ENCODE measurements around the gene THADA.

The THADA gene

GRCh38 chr2:43219383-43220228 lies 376.2 kb downstream of the THADA start (continued):
- no peak for TF ChIP-seq ZNF350 (tag by site-specific recombination; IDR thresholded peaks at IDR 0.05)
- TF ChIP-seq ZNF211 (tag by site-specific recombination; IDR thresholded peaks at IDR 0.05; ENCODE audit: low read depth), result no peak
- peak; percentile 81 for TF ChIP-seq SP2 (tag by site-specific recombination; IDR thresholded peaks at IDR 0.05)
- TF ChIP-seq ZEB2 (tag by site-specific recombination; IDR thresholded peaks at IDR 0.05), result no peak; the same call in 1 of the 2 replicates
- no peak for TF ChIP-seq ZNF677 (tag by site-specific recombination; IDR thresholded peaks at IDR 0.05)
- no peak for TF ChIP-seq ZNF768 (tag by site-specific recombination; IDR thresholded peaks at IDR 0.05)
- TF ChIP-seq ZNF221 (tag by site-specific recombination; IDR thresholded peaks at IDR 0.05; ENCODE audit: borderline replicate concordance), result no peak
- no peak for TF ChIP-seq ZBTB7A (tag by site-specific recombination; IDR thresholded peaks at IDR 0.05; ENCODE audit: low read depth)
- peak; percentile 91 for TF ChIP-seq ZSCAN4 (tag by site-specific recombination; IDR thresholded peaks at IDR 0.05)
- no peak for TF ChIP-seq BCL6B (tag by site-specific recombination; IDR thresholded peaks at IDR 0.05)
- no peak for TF ChIP-seq TRIM28 (IDR thresholded peaks at IDR 0.05; ENCODE audit: borderline replicate concordance, low read length)
- TF ChIP-seq ZFP41 (tag by site-specific recombination; IDR thresholded peaks at IDR 0.05; ENCODE audit: borderline replicate concordance), result no peak
- TF ChIP-seq ZNF629 (tag by site-specific recombination; IDR thresholded peaks at IDR 0.05), result peak; percentile 64; the same call in 1 of the 2 replicates
- 0 out of 2 replicates have a peak, but pooled peaks have one; percentile 7 for TF ChIP-seq OSR2 (tag by site-specific recombination; IDR thresholded peaks at IDR 0.05)
- TF ChIP-seq ZNF660 (tag by site-specific recombination; IDR thresholded peaks at IDR 0.05), result no peak
- no peak for TF ChIP-seq KLF1 (tag by site-specific recombination; IDR thresholded peaks at IDR 0.05)
- no peak for TF ChIP-seq ZNF354C (tag by site-specific recombination; IDR thresholded peaks at IDR 0.05; ENCODE audit: borderline replicate concordance, low read depth)
- TF ChIP-seq KLF17 (tag by site-specific recombination; IDR thresholded peaks at IDR 0.05), result no peak
- no peak for TF ChIP-seq MZF1 (tag by site-specific recombination; IDR thresholded peaks at IDR 0.05; ENCODE audit: borderline replicate concordance)
- TF ChIP-seq ZNF580 (tag by site-specific recombination; IDR thresholded peaks at IDR 0.05), result peak; percentile 66; the same call in 1 of the 2 replicates
- no peak for TF ChIP-seq ZNF529 (tag by site-specific recombination; IDR thresholded peaks at IDR 0.05; ENCODE audit: insufficient replicate concordance)
- TF ChIP-seq ZNF175 (tag by site-specific recombination; IDR thresholded peaks at IDR 0.05), result no peak
- peak; percentile 27; the same call in 1 of the 2 replicates for TF ChIP-seq PRDM4 (tag by site-specific recombination; IDR thresholded peaks at IDR 0.05)
- TF ChIP-seq ZXDB (tag by site-specific recombination; IDR thresholded peaks at IDR 0.05), result peak; percentile 72
- no peak for TF ChIP-seq ZNF449 (tag by site-specific recombination; IDR thresholded peaks at IDR 0.05)
- TF ChIP-seq ZNF148 (tag by site-specific recombination; IDR thresholded peaks at IDR 0.05; ENCODE audit: borderline replicate concordance), result no peak
- TF ChIP-seq ELK4 (IDR thresholded peaks at IDR 0.05; ENCODE audit: borderline replicate concordance, low read depth, low read length), result no peak

Data from HEK293 (cell line).